Measurements from ENCODE around the gene SIRT4. TPM values are rescaled to one million over a fixed set of nuclear protein-coding genes. Genes with fewer than 3 reads are reported as not detected.
"Not testable (repeated sequence)": the region's sequence is repeated elsewhere in the genome, so short reads cannot be mapped to it uniquely, and the experiment has no call there.

The SIRT4 gene
- polyA plus RNA-seq, 1 of the 3 experiments (the other 2 are of a cell fraction) = 1.1 TPM

GRCh38 chr12:120335447-120335846 lies 33.3 kb downstream of the SIRT4 start:
- H3K9me2 ChIP-seq; H3K27me3 ChIP-seq (ENCODE audit: insufficient read depth); H2AFZ ChIP-seq (ENCODE audit: low read depth); H3K4me2 ChIP-seq; H3K9ac ChIP-seq; H3K27ac ChIP-seq (ENCODE audit: low read depth in 2 of 2, low read length in 1 of 2); H3F3A ChIP-seq (replicated peaks; ENCODE audit: insufficient read depth); H3K4me3 ChIP-seq (ENCODE audit: low read depth in 2 of 2, low read length in 1 of 2); H3K36me3 ChIP-seq (replicated peaks in 1 of 2; ENCODE audit: control insufficient read depth in 1 of 2, insufficient read depth in 2 of 2, low read length in 1 of 2); H3K9me3 ChIP-seq; H3K79me2 ChIP-seq (ENCODE audit: insufficient read depth); H4K20me1 ChIP-seq (ENCODE audit: insufficient read depth); H3K4me1 ChIP-seq (ENCODE audit: control insufficient read depth in 1 of 2, insufficient read depth in 2 of 2, low read depth in 1 of 2, low read length in 1 of 2); DNase-seq: not testable (repeated sequence)
- TF ChIP-seq RAD21 (IDR thresholded peaks at IDR 0.05; ENCODE audit: low read length) (peak; percentile 61), CTCF (IDR thresholded peaks at IDR 0.05) (peak; percentile 56), SMC3 (IDR thresholded peaks at IDR 0.05; ENCODE audit: low read depth, low read length) (peak; percentile 44)
- 27% methylated on average over 12 of the region's 12 CpGs for WGBS (ENCODE audit: low lambda C conversion rate)
- ChIA-PET POLR2A (interaction anchor here (0.7 kb wide), 1 partner anchor 44 kb away, joined by 3 read pairs; the partner anchor contains the start of gene RNU4-2), CTCF (interaction anchor here (1.0 to 7.0 kb wide), 7 partner anchors 9 to 134 kb away, joined by 3 to 46 read pairs (median 5); no protein-coding TSS in a partner anchor)

GRCh38 chr12:120336392-120336791 lies 34.3 kb downstream of the SIRT4 start:
- H4K20me1 ChIP-seq (ENCODE audit: insufficient read depth); H3K9ac ChIP-seq; H2AFZ ChIP-seq (ENCODE audit: low read depth); H3K27ac ChIP-seq (ENCODE audit: low read depth in 2 of 2, low read length in 1 of 2); H3K36me3 ChIP-seq (replicated peaks in 1 of 2; ENCODE audit: control insufficient read depth in 1 of 2, insufficient read depth in 2 of 2, low read length in 1 of 2); DNase-seq; POLR2A ChIA-PET; H3K9me3 ChIP-seq; H3K9me2 ChIP-seq; H3K79me2 ChIP-seq (ENCODE audit: insufficient read depth); H3K27me3 ChIP-seq (ENCODE audit: insufficient read depth); H3K4me1 ChIP-seq (ENCODE audit: control insufficient read depth in 1 of 2, insufficient read depth in 2 of 2, low read depth in 1 of 2, low read length in 1 of 2); H3K4me3 ChIP-seq (ENCODE audit: low read depth in 2 of 2, low read length in 1 of 2); H3F3A ChIP-seq (replicated peaks; ENCODE audit: insufficient read depth); H3K4me2 ChIP-seq: not testable (repeated sequence)
- 33% methylated on average over 2 of the region's 2 CpGs for WGBS (ENCODE audit: low lambda C conversion rate)
- CTCF ChIA-PET = interaction anchor here (1.0 to 7.0 kb wide), 7 partner anchors 10 to 99 kb away, joined by 3 to 46 read pairs (median 5); no protein-coding TSS in a partner anchor

GRCh38 chr12:120337730-120338129 lies 35.6 kb downstream of the SIRT4 start:
- Histone ChIP-seq H2AFZ (ENCODE audit: low read depth) (no peak overlapping the region), H4K20me1 (ENCODE audit: insufficient read depth) (no peaks in the 10 kb centered on the region), H3K79me2 (ENCODE audit: insufficient read depth) (no peaks in the 10 kb centered on the region), H3K27ac (ENCODE audit: low read depth in 2 of 2, low read length in 1 of 2) (no peak overlapping the region), H3K4me1 (ENCODE audit: control insufficient read depth in 1 of 2, insufficient read depth in 2 of 2, low read depth in 1 of 2, low read length in 1 of 2) (no peaks in the 10 kb centered on the region), H3K4me3 (ENCODE audit: low read depth in 2 of 2, low read length in 1 of 2) (no peak overlapping the region), H3K4me2 (no peak overlapping the region), H3K9me3 (no peaks in the 10 kb centered on the region; the same call in 1 of the 2 replicates), H3K9me2 (no peaks in the 10 kb centered on the region), H3F3A (replicated peaks; ENCODE audit: insufficient read depth) (no peaks in the 10 kb centered on the region), H3K9ac (no peak overlapping the region), H3K36me3 (replicated peaks in 1 of 2; ENCODE audit: control insufficient read depth in 1 of 2, insufficient read depth in 2 of 2, low read length in 1 of 2) (no peaks in the 10 kb centered on the region), H3K27me3 (ENCODE audit: insufficient read depth) (no peaks in the 10 kb centered on the region)
- 33% methylated on average over 2 of the region's 2 CpGs for WGBS (ENCODE audit: low lambda C conversion rate)
- no peak for DNase-seq
- ChIA-PET POLR2A (no interaction called here), CTCF (interaction anchor here (7.0 kb wide), 1 partner anchor 92 kb away, joined by 46 read pairs; no protein-coding TSS in a partner anchor)
- no peak for TF ChIP-seq MEF2A (IDR thresholded peaks at IDR 0.05; ENCODE audit: borderline replicate concordance, low read depth)
- no peak for TF ChIP-seq JUND (IDR thresholded peaks at IDR 0.05)
- no peak for TF ChIP-seq USF1 (IDR thresholded peaks at IDR 0.05; ENCODE audit: borderline replicate concordance, low read depth)
- TF ChIP-seq FOSL2 (IDR thresholded peaks at IDR 0.05; ENCODE audit: borderline replicate concordance, low read depth) = no peak
- no peak for TF ChIP-seq RCOR1 (IDR thresholded peaks at IDR 0.05; ENCODE audit: low read length)
- TF ChIP-seq NFIC (IDR thresholded peaks at IDR 0.05; ENCODE audit: borderline replicate concordance) = no peak
- no peak for TF ChIP-seq SIN3A (IDR thresholded peaks at IDR 0.05; ENCODE audit: borderline replicate concordance, low read depth, low read length)
- no peak for TF ChIP-seq GABPA (IDR thresholded peaks at IDR 0.05; ENCODE audit: low read depth)
- no peak for TF ChIP-seq YY1 (IDR thresholded peaks at IDR 0.05; ENCODE audit: low read depth)
- TF ChIP-seq CTCF (IDR thresholded peaks at IDR 0.05) = no peak
- TF ChIP-seq RAD21 (IDR thresholded peaks at IDR 0.05; ENCODE audit: low read length) = no peak
- TF ChIP-seq USF2 (IDR thresholded peaks at IDR 0.05; ENCODE audit: borderline replicate concordance, low read depth, low read length) = no peak
- TF ChIP-seq PBX3 (IDR thresholded peaks at IDR 0.05) = no peak
- TF ChIP-seq ELF1 (IDR thresholded peaks at IDR 0.05) = no peak
- no peak for TF ChIP-seq SMC3 (IDR thresholded peaks at IDR 0.05; ENCODE audit: low read depth, low read length)
- TF ChIP-seq NRF1 (IDR thresholded peaks at IDR 0.05; ENCODE audit: low read depth, low read length) = no peak

Data from SK-N-SH (cell line).